ENCODE results near the gene ABO.

Gene ABO

GRCh38 chr9:133278161-133279114 is 3.4 kb upstream of the ABO start:
- Histone ChIP-seq H3K79me2 (ENCODE audit: insufficient read depth, low read length) (no peaks in the 10 kb centered on the region), H3K4me2 (ENCODE audit: insufficient read depth, low read length) (no peak overlapping the region), H2AFZ (ENCODE audit: low read depth, low read length) (no peak overlapping the region), H3K36me3 (ENCODE audit: insufficient read depth, low read length) (no peaks in the 10 kb centered on the region), H3K4me3 (ENCODE audit: low read depth in 1 of 2, low read length in 2 of 2) (no peak overlapping the region), H3K27me3 (ENCODE audit: insufficient read depth, low read length, poor library complexity) (no peaks in the 10 kb centered on the region), H4K20me1 (ENCODE audit: insufficient read depth, low read length) (no peaks in the 10 kb centered on the region), H3K9ac (ENCODE audit: low read depth, low read length) (no peak overlapping the region), H3K9me3 (ENCODE audit: insufficient read depth, low read length, severe bottlenecking) (no peaks in the 10 kb centered on the region), H3K27ac (ENCODE audit: low read length) (no peak overlapping the region), H3K4me1 (ENCODE audit: insufficient read depth, low read length) (no peaks in the 10 kb centered on the region)
- DNase-seq (no peak), ATAC-seq (ENCODE audit: insufficient read depth, low read depth) (no peak)
- TF ChIP-seq EZH2 (IDR thresholded peaks at IDR 0.05; ENCODE audit: borderline replicate concordance, low read depth, low read length, severe bottlenecking) = no peak
- no peak for TF ChIP-seq CTCF (IDR thresholded peaks at IDR 0.05; ENCODE audit: borderline replicate concordance, extremely low read depth, low read length, poor library complexity, severe bottlenecking)

GRCh38 chr9:133277467-133277866 is 2.5 kb upstream of the ABO start:
- H3K27me3 ChIP-seq (ENCODE audit: insufficient read depth, low read length, poor library complexity) = no peaks in the 10 kb centered on the region
- no peak overlapping the region for H2AFZ ChIP-seq (ENCODE audit: low read depth, low read length)
- TF ChIP-seq CTCF (IDR thresholded peaks at IDR 0.05; ENCODE audit: borderline replicate concordance, extremely low read depth, low read length, poor library complexity, severe bottlenecking) (no peak), EZH2 (IDR thresholded peaks at IDR 0.05; ENCODE audit: borderline replicate concordance, low read depth, low read length, severe bottlenecking) (no peak)
- H3K9ac ChIP-seq (ENCODE audit: low read depth, low read length) = no peak overlapping the region
- ATAC-seq (ENCODE audit: insufficient read depth, low read depth) (no peak), DNase-seq (no peak)
- H4K20me1 ChIP-seq (ENCODE audit: insufficient read depth, low read length) = no peaks in the 10 kb centered on the region
- no peak overlapping the region for H3K4me2 ChIP-seq (ENCODE audit: insufficient read depth, low read length)
- H3K4me3 ChIP-seq (ENCODE audit: low read depth in 1 of 2, low read length in 2 of 2) = no peak overlapping the region
- no peaks in the 10 kb centered on the region for H3K4me1 ChIP-seq (ENCODE audit: insufficient read depth, low read length)
- H3K27ac ChIP-seq (ENCODE audit: low read length) = no peak overlapping the region
- H3K9me3 ChIP-seq (ENCODE audit: insufficient read depth, low read length, severe bottlenecking) = no peaks in the 10 kb centered on the region
- no peaks in the 10 kb centered on the region for H3K79me2 ChIP-seq (ENCODE audit: insufficient read depth, low read length)
- no peaks in the 10 kb centered on the region for H3K36me3 ChIP-seq (ENCODE audit: insufficient read depth, low read length)

DNA sequence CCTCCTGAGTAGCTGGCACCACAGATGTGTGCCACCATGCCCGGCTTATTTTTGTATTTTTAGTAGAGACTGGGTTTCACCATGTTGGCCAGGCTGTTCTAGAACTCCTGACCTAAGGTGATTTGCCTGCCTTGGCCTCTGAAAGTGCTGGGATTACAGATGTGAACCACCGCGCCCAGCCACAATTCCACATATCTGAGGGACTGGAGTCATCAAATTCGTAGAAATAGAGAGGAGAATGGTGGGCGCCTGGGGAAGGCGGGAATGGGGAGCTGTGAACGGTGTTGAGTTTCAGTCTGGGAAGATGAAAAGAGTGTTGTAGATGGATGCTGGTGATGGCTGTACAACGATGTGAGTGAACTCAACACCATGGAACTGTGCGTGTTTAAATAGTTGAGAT is 1.9 kb upstream of the ABO start:
- H2AFZ ChIP-seq (ENCODE audit: low read depth, low read length) = no peak overlapping the region
- H3K9me3 ChIP-seq (ENCODE audit: insufficient read depth, low read length, severe bottlenecking) = no peaks in the 10 kb centered on the region
- DNase-seq (no peak), ATAC-seq (ENCODE audit: insufficient read depth, low read depth) (no peak)
- TF ChIP-seq EZH2 (IDR thresholded peaks at IDR 0.05; ENCODE audit: borderline replicate concordance, low read depth, low read length, severe bottlenecking) (no peak), CTCF (IDR thresholded peaks at IDR 0.05; ENCODE audit: borderline replicate concordance, extremely low read depth, low read length, poor library complexity, severe bottlenecking) (no peak)
- H3K27ac ChIP-seq (ENCODE audit: low read length) = no peak overlapping the region
- no peaks in the 10 kb centered on the region for H3K4me1 ChIP-seq (ENCODE audit: insufficient read depth, low read length)
- no peak overlapping the region for H3K4me3 ChIP-seq (ENCODE audit: low read depth in 1 of 2, low read length in 2 of 2)
- H3K9ac ChIP-seq (ENCODE audit: low read depth, low read length) = no peak overlapping the region
- H3K4me2 ChIP-seq (ENCODE audit: insufficient read depth, low read length) = no peak overlapping the region
- H3K36me3 ChIP-seq (ENCODE audit: insufficient read depth, low read length) = no peaks in the 10 kb centered on the region
- H3K79me2 ChIP-seq (ENCODE audit: insufficient read depth, low read length) = no peaks in the 10 kb centered on the region
- H4K20me1 ChIP-seq (ENCODE audit: insufficient read depth, low read length) = no peaks in the 10 kb centered on the region
- no peaks in the 10 kb centered on the region for H3K27me3 ChIP-seq (ENCODE audit: insufficient read depth, low read length, poor library complexity)
